H1 (cell line): ENCODE measurements around the gene TPO. TPM values are rescaled to one million over a fixed set of nuclear protein-coding genes. Genes with fewer than 3 reads are reported as not detected.

Experiments used
- CTCF ChIA-PET: fragments of 300-600 bp; sonication (Branson Sonifier 250); formaldehyde crosslinking; loops from one replicate; lab custom pipeline; 2021; ENCODE audit not compliant: partially characterized antibody; lab: Charles Lee
- POLR2A ChIA-PET: fragments of 300-600 bp; sonication (Branson Sonifier 250); formaldehyde crosslinking; loops from one replicate; lab custom pipeline; 2021; ENCODE audit warnings: inconsistent platforms; ENCODE audit not compliant: partially characterized antibody; lab: Charles Lee
- DNase-seq, 2 experiments: peaks; one replicate each; pipeline versions ENCODE4 v3.0.0 to v3.0.0-alpha.2; 2010 to 2022; ENCODE audit warnings: low spot score in 2 of 2, low read depth in 1 of 2, mixed read lengths in 1 of 2
- FAIRE-seq: peaks from 2 replicates; lab custom pipeline; 2011; peaks lifted over from hg19 to GRCh38; lab: Jason Lieb, UNC
- H2AFZ ChIP-seq: 2 replicates; pipeline ENCODE4 v1.8.1; 2012; ENCODE audit warnings: low read length, inconsistent platforms
- H2AK5ac ChIP-seq: 2 replicates; pipeline ENCODE4 v1.6.1; 2013; ENCODE audit warnings: low read depth, low read length
- H2BK120ac ChIP-seq: replicated peaks from 2 replicates; pipeline ENCODE3; 2013; ENCODE audit warnings: low read depth, low read length, inconsistent platforms
- H2BK12ac ChIP-seq: 2 replicates; pipeline ENCODE4 v1.6.1; 2013; ENCODE audit warnings: low read depth, low read length
- H2BK15ac ChIP-seq: 2 replicates; pipeline ENCODE4 v1.6.1; 2013; ENCODE audit warnings: low read length
- H2BK20ac ChIP-seq: 2 replicates; pipeline ENCODE4 v1.6.1; 2013; ENCODE audit warnings: low read length
- H2BK5ac ChIP-seq: 2 replicates; pipeline ENCODE4 v1.6.1; 2013; ENCODE audit warnings: low read depth, low read length
- H3K14ac ChIP-seq: 2 replicates; pipeline ENCODE4 v1.6.1; 2013; ENCODE audit warnings: inconsistent platforms; ENCODE audit not compliant: insufficient read length
- H3K18ac ChIP-seq: 2 replicates; pipeline ENCODE4 v1.6.1; 2013; ENCODE audit warnings: low read length; ENCODE audit errors: extremely low read depth
- H3K23ac ChIP-seq: 2 replicates; pipeline ENCODE4 v1.6.1; 2013; ENCODE audit warnings: inconsistent platforms; ENCODE audit not compliant: insufficient read length
- H3K23me2 ChIP-seq: 2 replicates; pipeline ENCODE4 v1.6.1; 2013; ENCODE audit warnings: low read depth, low read length
- H3K27ac ChIP-seq: 2 replicates; pipeline ENCODE4 v1.6.1; 2011; ENCODE audit warnings: low read depth, low read length, inconsistent platforms
- H3K27me3 ChIP-seq, 4 experiments: replicated peaks in 1 of 4; 1 replicate in 1 of 4; 2 replicates in 3 of 4; pipeline versions ENCODE4 v1.6.1 to v1.8.1; 2011 to 2013; ENCODE audit warnings: low read length in 3 of 4, mild to moderate bottlenecking in 3 of 4, inconsistent platforms in 2 of 4, mixed read lengths in 2 of 4, moderate library complexity in 1 of 4; ENCODE audit not compliant: control insufficient read depth in 3 of 4, insufficient read depth in 3 of 4; ENCODE audit errors: extremely low read depth in 1 of 4
- H3K36me3 ChIP-seq, 4 experiments: 2 replicates each; pipeline versions ENCODE4 v1.6.1 to v1.8.1; 2011 to 2013; ENCODE audit warnings: mild to moderate bottlenecking in 4 of 4, low read length in 3 of 4, moderate library complexity in 2 of 4, control low read depth in 1 of 4, inconsistent platforms in 1 of 4; ENCODE audit not compliant: insufficient read depth in 4 of 4, control insufficient read depth in 2 of 4
- H3K4ac ChIP-seq: replicated peaks from 2 replicates; pipeline ENCODE3; 2013; ENCODE audit warnings: low read length, low read depth, mixed read lengths, inconsistent platforms; ENCODE audit not compliant: insufficient read length
- H3K4me1 ChIP-seq, 4 experiments: replicated peaks in 1 of 4; 1 replicate in 1 of 4; 2 replicates in 3 of 4; pipeline versions ENCODE4 v1.6.1 to v1.8.1; 2011 to 2013; ENCODE audit warnings: low read length in 3 of 4, inconsistent platforms in 2 of 4, mixed read lengths in 1 of 4; ENCODE audit not compliant: insufficient read depth in 4 of 4, control insufficient read depth in 3 of 4
- H3K4me2 ChIP-seq, 2 experiments: 2 replicates each; pipeline versions ENCODE4 v1.6.1 to v1.8.1; 2011 to 2013; ENCODE audit warnings: low read depth in 2 of 2, low read length in 2 of 2, control low read depth in 1 of 2, inconsistent platforms in 1 of 2, mild to moderate bottlenecking in 1 of 2; ENCODE audit not compliant: insufficient read depth in 1 of 2
- H3K4me3 ChIP-seq, 4 experiments: fragments of 200-600, 300-600 bp in 1 of 4; sonication (generic), shearing (Covaris generic), sonication (Bioruptor Twin) in 1 of 4; 2 replicates each; pipeline versions ENCODE4 v1.5.1 to v1.8.1; 2011 to 2016; ENCODE audit warnings: low read length in 4 of 4, low read depth in 3 of 4, control low read depth in 2 of 4, inconsistent platforms in 2 of 4, mild to moderate bottlenecking in 2 of 4, mixed read lengths in 1 of 4, moderate library complexity in 1 of 4; ENCODE audit not compliant: insufficient read depth in 2 of 4; ENCODE audit errors: extremely low read depth in 1 of 4
- H3K56ac ChIP-seq: replicated peaks from 2 replicates; pipeline ENCODE3; 2013; ENCODE audit warnings: low read depth, mild to moderate bottlenecking, mixed read lengths, low read length, inconsistent platforms; ENCODE audit not compliant: insufficient read length
- H3K79me1 ChIP-seq: 2 replicates; pipeline ENCODE4 v1.6.1; 2013; ENCODE audit warnings: low read depth, low read length, control low read depth
- H3K79me2 ChIP-seq, 2 experiments: 2 replicates each; pipeline versions ENCODE4 v1.6.1 to v1.8.1; 2012 to 2013; ENCODE audit warnings: low read length in 2 of 2, mild to moderate bottlenecking in 2 of 2, inconsistent platforms in 1 of 2; ENCODE audit not compliant: insufficient read depth in 2 of 2, control insufficient read depth in 1 of 2
- H3K9ac ChIP-seq, 4 experiments: replicated peaks in 1 of 4; 1 replicate in 1 of 4; 2 replicates in 3 of 4; pipeline versions ENCODE4 v1.6.1 to v1.8.1; 2011 to 2013; ENCODE audit warnings: low read depth in 3 of 4, low read length in 3 of 4, control low read depth in 2 of 4, mild to moderate bottlenecking in 2 of 4, moderate library complexity in 2 of 4, inconsistent platforms in 1 of 4; ENCODE audit errors: extremely low read depth in 1 of 4
- H3K9me3 ChIP-seq, 2 experiments: 2 replicates each; pipeline versions ENCODE4 v1.6.1 to v1.8.1; 2012 to 2013; ENCODE audit warnings: mild to moderate bottlenecking in 2 of 2, moderate library complexity in 2 of 2, control low read depth in 1 of 2, inconsistent platforms in 1 of 2, low read depth in 1 of 2, low read length in 1 of 2, mixed read lengths in 1 of 2; ENCODE audit not compliant: insufficient read depth in 2 of 2
- H4K20me1 ChIP-seq, 2 experiments: replicated peaks in 1 of 2; 2 replicates each; pipeline versions ENCODE3 to v1.8.1; 2011 to 2013; ENCODE audit warnings: inconsistent platforms in 2 of 2, low read length in 2 of 2, mild to moderate bottlenecking in 1 of 2; ENCODE audit not compliant: insufficient read depth in 2 of 2, control insufficient read depth in 1 of 2
- H4K5ac ChIP-seq: 2 replicates; pipeline ENCODE4 v1.6.1; 2013; ENCODE audit warnings: low read length, low read depth, mixed read lengths, inconsistent platforms; ENCODE audit not compliant: insufficient read length
- H4K8ac ChIP-seq: 2 replicates; pipeline ENCODE4 v1.8.0; 2013; ENCODE audit warnings: mild to moderate bottlenecking, moderate library complexity, low read length, inconsistent platforms; ENCODE audit not compliant: insufficient read depth; ENCODE audit errors: extremely low read depth
- H4K91ac ChIP-seq: replicated peaks from 2 replicates; pipeline ENCODE3; 2013; ENCODE audit warnings: low read length, mixed read lengths, inconsistent platforms; ENCODE audit not compliant: insufficient read length
- CEBPB ChIP-seq: IDR thresholded peaks from 2 replicates; pipeline ENCODE4 v1.6.1; 2012; ENCODE audit warnings: low read depth, low read length
- CREB1 ChIP-seq: IDR thresholded peaks from 2 replicates; pipeline ENCODE4 v1.6.1; 2012; ENCODE audit warnings: inconsistent platforms
- FOSL1 ChIP-seq: IDR thresholded peaks from 2 replicates; pipeline ENCODE4 v1.6.1; 2011; ENCODE audit warnings: mild to moderate bottlenecking, low read depth, low read length, moderate library complexity; ENCODE audit not compliant: insufficient read depth
- HDAC2 ChIP-seq, 2 experiments: fragments of 300-600 bp in 1 of 2; sonication (generic) in 1 of 2; IDR thresholded peaks; 2 replicates each; pipeline ENCODE4 v1.6.1; 2011 to 2012; ENCODE audit warnings: low read depth in 2 of 2, low read length in 2 of 2, mild to moderate bottlenecking in 2 of 2, moderate library complexity in 2 of 2, borderline replicate concordance in 1 of 2, inconsistent platforms in 1 of 2
- JUND ChIP-seq: IDR thresholded peaks from 2 replicates; pipeline ENCODE4 v1.6.1; 2011; ENCODE audit warnings: mild to moderate bottlenecking, improper control_type of control experiment, low read length
- NANOG ChIP-seq: IDR thresholded peaks from 2 replicates; pipeline ENCODE4 v1.6.1; 2011; ENCODE audit warnings: low read length, low read depth, mild to moderate bottlenecking, inconsistent platforms; ENCODE audit not compliant: insufficient read depth, poor library complexity, severe bottlenecking
- PHF8 ChIP-seq: fragments of 200-600 bp; sonication (generic); conservative IDR thresholded peaks from 2 replicates; pipeline ENCODE4 v1.7.1; 2012; ENCODE audit warnings: low read depth, mild to moderate bottlenecking, inconsistent platforms, low read length, moderate library complexity
- RAD21 ChIP-seq, 2 experiments: IDR thresholded peaks in 1 of 2; conservative IDR thresholded peaks in 1 of 2; 2 replicates each; pipeline ENCODE4 v1.6.1; 2011; ENCODE audit warnings: low read depth in 2 of 2, low read length in 2 of 2, improper control_type of control experiment in 1 of 2, inconsistent platforms in 1 of 2, mild to moderate bottlenecking in 1 of 2, moderate library complexity in 1 of 2
- SAP30 ChIP-seq: fragments of 300-600 bp; sonication (generic); IDR thresholded peaks from 2 replicates; pipeline ENCODE4 v1.7.1; 2012; ENCODE audit warnings: low read length, moderate library complexity, mild to moderate bottlenecking, inconsistent platforms; ENCODE audit not compliant: insufficient read depth, insufficient replicate concordance
- SIRT6 ChIP-seq: IDR thresholded peaks from one replicate; pipeline ENCODE4 v1.7.1; 2012; ENCODE audit warnings: low read length, inconsistent platforms
- SP4 ChIP-seq: IDR thresholded peaks from 2 replicates; pipeline ENCODE4 v1.6.1; 2012; ENCODE audit warnings: low read length, inconsistent platforms
- SRF ChIP-seq: IDR thresholded peaks from 2 replicates; pipeline ENCODE4 v1.6.1; 2011; ENCODE audit warnings: mild to moderate bottlenecking, low read depth, low read length, moderate library complexity
- TCF12 ChIP-seq: IDR thresholded peaks from 2 replicates; pipeline ENCODE4 v1.6.1; 2011; ENCODE audit warnings: low read depth, mild to moderate bottlenecking, low read length
- ZNF274 ChIP-seq: IDR thresholded peaks from 2 replicates; pipeline ENCODE4 v1.7.0; 2012; ENCODE audit warnings: low read length, borderline replicate concordance; ENCODE audit errors: extremely low read depth
- WGBS, 2 experiments: shearing (Covaris generic) in 1 of 2; methylation state at CpG; one replicate each; pipeline versions ENCODE4 v1.1.6 to v1.1.7; 2013 to 2015; ENCODE audit warnings: low lambda C conversion rate in 2 of 2, mixed read lengths in 2 of 2, inconsistent platforms in 1 of 2, low coverage in 1 of 2, missing lambda C conversion rate in 1 of 2; ENCODE audit not compliant: insufficient replicate concordance in 2 of 2, insufficient coverage in 1 of 2, insufficient read length in 1 of 2; ENCODE audit errors: extremely low coverage in 1 of 2, missing lambda C conversion rate in 1 of 2; 5-methylcytosine and 5-hydroxymethylcytosine counted together
- polyA plus RNA-seq, 7 experiments: library from polyadenylated mRNA; depleted of rRNA in 3 of 7; stranded (reverse) in 5 of 7; unstranded in 2 of 7; fragments of >200 nt in 5 of 7; fragments of 200-250 nt in 2 of 7; gene quantifications; 1 replicate in 5 of 7; 2 replicates in 1 of 7; 4 replicates in 1 of 7; pipeline versions ENCODE4 v1.2.1 to v1.2.3, GENCODE V29; 2011 to 2013; ENCODE audit warnings: missing spikeins in 2 of 7, mixed read lengths in 2 of 7
- total RNA-seq: library from RNA; stranded (reverse); fragmentation: NEBNext Ultra II Directional; extraction: Animal tissue kit (Norgen Biotek cat#: 25700); gene quantifications from 2 replicates; pipeline ENCODE4 v1.2.1, GENCODE V29; 2021

The TPO gene
- total and polyA plus RNA-seq, 2 of the 8 experiments (the other 6 are each of a cell fraction or from before 2014, with no cell fraction given), result not detected

- no peak for DNase-seq
- ChIA-PET POLR2A (no interaction called here), CTCF (interaction anchor here (0.6 to 3.5 kb wide), 5 partner anchors 8 to 263 kb away, joined by 3 to 14 read pairs (median 4); no protein-coding TSS in a partner anchor)
- Histone ChIP-seq H3K27me3 (no peaks in the 10 kb centered on the region), H3K4me1 (peaks cover 0 to 4% (median under 1%) of the 10 kb centered on the region in 4 experiments; a peak in 1 of 7 replicates), H3K56ac (no peak overlapping the region), H3K27ac (no peak overlapping the region), H2BK20ac (no peak overlapping the region), H4K8ac (no peak overlapping the region), H3K23me2 (no peaks in the 10 kb centered on the region), H2BK12ac (no peak overlapping the region), H2AFZ (no peak overlapping the region), H3K4ac (no peak overlapping the region), H3K79me1 (no peaks in the 10 kb centered on the region), H3K79me2 (no peaks in the 10 kb centered on the region), H3K9me3 (no peaks in the 10 kb centered on the region), H3K36me3 (no peaks in the 10 kb centered on the region), H3K4me3 (no peak overlapping the region), H3K9ac (no peak overlapping the region), H3K18ac (no peak overlapping the region), H2AK5ac (no peak overlapping the region), H2BK120ac (no peak overlapping the region), H4K5ac (no peak overlapping the region), H3K23ac (no peak overlapping the region), H2BK15ac (no peak overlapping the region), H3K14ac (no peak overlapping the region), H4K20me1 (no peaks in the 10 kb centered on the region), H3K4me2 (no peak overlapping the region), H2BK5ac (no peak overlapping the region), H4K91ac (no peak overlapping the region)
- FAIRE-seq, result no peak
- WGBS, 2 experiments, result 83% methylated on average over 15 of the region's 15 CpGs; no CpG with 5 or more reads in 1 of the 2 experiments
- TF ChIP-seq SP4 (no peak), FOSL1 (no peak), PHF8 (no peak), ZNF274 (no peak), NANOG (no peak), JUND (no peak), HDAC2 (IDR thresholded peaks at IDR 0.05; ENCODE audit: borderline replicate concordance in 1 of 2, low read depth in 2 of 2, low read length in 2 of 2) (no peak), CEBPB (no peak), SIRT6 (no peak), SRF (no peak), RAD21 (IDR thresholded peaks at IDR 0.05 in 1 of 2, conservative IDR thresholded peaks at IDR 0.05 in 1 of 2; ENCODE audit: low read depth in 2 of 2, low read length in 2 of 2) (no peak), SAP30 (no peak), TCF12 (no peak), CREB1 (no peak)
Measured at GRCh38 chr2:1559589-1560175, 146.4 kb downstream of the TPO start.
